Measurements from ENCODE around the gene PWWP2B.

The PWWP2B gene

DNA sequence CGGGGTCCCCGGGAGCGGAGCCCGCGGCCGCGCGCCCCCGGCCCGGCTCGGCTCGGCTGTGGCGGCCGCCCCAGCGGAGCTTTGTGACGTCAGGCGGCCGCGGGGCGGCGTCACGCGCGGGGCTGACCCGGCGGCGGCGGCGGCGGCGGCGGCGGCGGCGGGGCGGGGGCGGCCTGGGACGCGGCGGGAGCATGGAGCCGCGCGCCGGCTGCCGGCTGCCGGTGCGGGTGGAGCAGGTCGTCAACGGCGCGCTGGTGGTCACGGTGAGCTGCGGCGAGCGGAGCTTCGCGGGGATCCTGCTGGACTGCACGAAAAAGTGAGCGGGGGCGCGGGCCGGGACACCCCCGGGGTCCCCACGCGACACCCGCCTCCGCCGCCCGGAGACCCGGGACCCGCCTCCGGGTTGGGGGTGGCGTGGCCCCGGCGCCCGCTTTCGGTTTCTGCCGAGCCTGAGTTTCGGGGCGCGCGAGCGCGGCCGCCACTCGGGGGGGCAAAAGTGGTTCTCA, at the start of gene PWWP2B:
TSS of gene PWWP2B (plus strand) at position 165 of the 506 bp plus-strand sequence. CDS start at position 192, 27 bp downstream.
- DNase-seq (ENCODE audit: low read depth, low spot score), result peak; percentile 13

DNA sequence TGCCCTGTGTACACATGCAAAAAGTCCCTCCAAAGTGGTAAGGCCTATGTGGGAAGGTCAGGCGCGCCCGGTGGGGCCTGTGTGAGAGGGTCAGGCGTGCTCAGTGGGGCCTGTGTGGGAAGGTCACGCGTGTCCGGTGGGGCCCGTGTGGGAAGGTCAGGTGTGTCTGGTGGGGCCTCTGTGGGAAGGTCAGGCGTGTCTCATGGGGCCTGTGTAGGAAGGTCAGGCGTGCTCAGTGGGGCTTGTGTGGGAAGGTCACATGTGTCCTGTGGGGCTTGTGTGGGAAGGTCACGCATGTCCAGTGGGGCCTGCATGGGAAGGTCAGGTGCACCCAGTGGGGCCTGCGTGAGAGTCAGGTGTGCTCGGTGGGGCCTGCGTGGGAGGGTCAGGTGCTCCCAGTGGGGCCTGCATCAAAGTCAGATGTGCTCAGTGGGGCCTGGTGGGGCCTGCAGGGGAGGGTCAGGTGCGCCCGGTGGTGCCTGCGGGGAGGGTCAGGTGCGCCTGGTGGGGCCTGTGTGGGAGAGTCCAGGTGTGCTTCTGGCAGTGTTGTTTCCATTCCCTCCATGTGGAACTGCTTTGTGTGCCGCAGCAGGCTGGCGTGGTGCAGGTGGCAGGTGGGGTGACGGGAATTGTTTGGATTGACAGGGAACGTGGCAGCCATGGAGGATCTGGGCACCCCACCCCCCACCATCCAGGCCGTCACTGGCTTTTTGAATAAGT, 49.6 kb upstream of the PWWP2B start:
- DNase-seq (ENCODE audit: low read depth, low spot score), result no peak

DNA sequence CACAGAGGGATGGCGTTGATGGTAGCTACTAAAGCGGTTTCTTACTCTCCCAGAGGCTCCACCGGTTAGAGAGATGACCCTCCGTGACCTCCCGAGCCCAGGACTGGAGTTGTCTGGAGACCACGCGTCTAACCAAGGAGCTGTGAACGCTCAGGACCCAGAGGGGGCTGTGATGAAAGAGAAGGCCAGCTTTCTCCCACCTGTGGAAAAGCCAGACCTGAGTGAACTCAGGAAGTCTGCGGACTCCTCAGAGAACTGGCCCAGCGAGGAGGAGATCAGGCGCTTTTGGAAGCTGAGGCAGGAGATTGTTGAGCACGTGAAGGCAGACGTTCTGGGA, 49.1 kb upstream of the PWWP2B start:
- DNase-seq (ENCODE audit: low read depth, low spot score), result no peak

DNA sequence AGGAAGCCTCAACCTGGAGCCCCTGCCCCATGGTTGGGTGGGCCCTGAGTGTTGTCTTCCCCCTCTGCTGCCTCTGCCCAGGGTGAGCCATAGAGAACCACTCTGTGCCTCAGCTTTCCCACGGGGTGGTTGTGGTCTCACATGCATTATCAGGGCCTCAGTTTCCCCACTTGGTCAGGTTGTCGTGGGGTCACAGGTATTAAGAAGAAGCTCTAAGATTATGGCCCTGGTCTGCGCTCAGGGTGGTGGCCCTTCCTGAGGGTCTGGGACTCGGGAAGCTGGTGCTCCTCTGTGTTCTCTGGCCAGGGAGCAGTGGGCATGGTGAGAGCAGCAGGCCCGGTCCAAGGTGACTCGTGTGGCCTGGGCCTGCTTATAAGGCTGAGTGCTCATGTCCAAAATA, 47.2 kb upstream of the PWWP2B start:
- no peak for DNase-seq (ENCODE audit: low read depth, low spot score)

DNA sequence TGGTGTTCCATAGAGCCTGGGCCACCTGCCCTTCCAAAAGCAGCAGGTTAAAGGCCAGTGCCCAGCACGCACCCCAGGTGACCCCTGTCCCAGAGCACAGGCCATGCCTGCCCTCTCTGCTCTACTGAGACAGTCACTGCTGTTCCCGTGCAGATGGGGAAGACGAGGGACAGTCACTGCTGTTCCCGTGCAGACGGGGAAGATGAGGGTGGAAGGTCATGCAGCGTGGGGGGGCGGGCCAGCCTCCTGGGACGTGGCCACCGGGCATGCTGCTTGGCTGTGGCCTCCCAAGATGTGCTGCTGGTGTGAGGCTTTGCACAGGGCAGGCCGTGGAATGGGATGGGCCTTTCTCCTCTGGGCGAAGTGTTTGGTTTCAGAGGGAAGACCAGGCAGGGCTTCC, 46.6 kb upstream of the PWWP2B start:
- DNase-seq (ENCODE audit: low read depth, low spot score), result no peak

DNA sequence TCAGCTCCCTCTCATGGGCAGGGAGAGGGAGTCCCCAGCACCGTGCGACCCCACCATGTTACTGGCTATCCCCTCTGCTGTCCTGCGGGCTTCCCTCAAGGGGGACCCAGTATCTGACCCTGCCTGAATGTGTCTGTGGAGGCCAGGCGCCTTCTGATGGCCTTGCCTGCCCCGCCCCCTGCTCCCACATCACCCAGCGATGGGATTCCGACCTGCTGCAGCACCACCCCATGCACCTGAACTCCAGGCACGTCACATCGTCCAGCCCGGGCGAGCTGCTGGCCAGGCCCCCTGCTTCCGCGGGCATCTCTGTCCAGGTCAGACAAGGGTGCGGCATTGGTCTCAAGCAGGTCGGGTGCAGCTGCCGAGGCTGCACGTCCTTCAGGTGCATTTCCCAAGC, 46.1 kb upstream of the PWWP2B start:
- DNase-seq (ENCODE audit: low read depth, low spot score), result no peak

DNA sequence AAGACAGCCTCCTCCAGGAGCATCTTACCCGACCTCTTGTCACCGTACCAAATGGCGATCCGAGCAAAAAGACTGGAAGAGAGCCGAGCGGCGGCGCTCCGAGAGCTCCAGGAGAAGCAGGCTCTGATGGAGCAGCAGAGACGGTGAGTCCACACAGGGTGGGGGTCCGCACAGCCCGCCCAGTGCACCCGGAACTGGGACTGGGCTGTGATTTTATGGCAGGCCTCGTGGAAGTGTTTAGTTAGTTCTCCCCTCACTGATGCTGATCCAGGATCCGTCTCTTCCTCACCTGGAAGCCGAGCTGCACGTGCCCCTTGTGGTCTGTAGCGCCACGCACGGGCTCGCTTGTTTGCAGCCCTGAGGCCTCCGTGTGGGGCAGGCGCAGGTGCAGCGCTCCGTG, 45.4 kb upstream of the PWWP2B start:
- DNase-seq (ENCODE audit: low read depth, low spot score), result no peak

DNA sequence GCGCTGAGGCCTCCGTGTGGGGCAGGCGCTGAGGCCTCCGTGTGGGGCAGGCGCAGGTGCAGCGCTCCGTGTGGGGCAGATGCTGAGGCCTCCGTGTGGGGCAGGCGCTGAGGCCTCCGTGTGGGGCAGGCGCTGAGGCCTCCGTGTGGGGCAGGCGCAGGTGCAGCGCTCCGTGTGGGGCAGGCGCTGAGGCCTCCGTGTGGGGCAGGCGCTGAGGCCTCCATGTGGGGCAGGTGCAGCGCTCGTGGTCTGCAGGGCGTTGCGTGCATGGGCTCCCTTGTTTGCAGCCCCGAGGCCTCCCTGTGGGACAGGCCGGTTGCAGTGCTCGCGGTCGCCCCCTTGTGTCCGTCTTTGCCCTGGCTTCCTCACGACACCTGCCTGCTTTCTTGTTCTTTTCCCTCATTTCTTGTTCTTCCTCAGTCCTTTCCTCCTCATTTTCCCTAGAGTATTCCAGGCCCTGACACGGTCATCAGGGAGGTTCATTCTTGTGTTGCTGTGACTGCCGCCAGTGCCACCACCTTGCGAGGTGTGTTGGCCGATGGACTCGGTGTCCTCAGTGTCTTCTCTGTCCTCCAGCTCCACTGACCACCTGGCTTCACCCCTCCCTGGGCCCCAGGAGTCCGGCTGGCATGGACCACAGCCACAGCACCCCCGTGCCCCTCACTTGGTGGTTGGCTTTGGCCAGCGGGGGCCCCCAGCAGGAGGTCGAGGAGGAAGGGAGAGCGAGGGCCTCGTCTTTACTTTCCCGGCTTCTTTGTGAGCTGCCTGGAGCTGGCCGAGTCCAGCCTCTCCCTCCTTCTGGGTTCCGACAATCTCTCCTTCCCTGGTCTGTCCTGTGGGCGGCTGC, 44.3 kb upstream of the PWWP2B start:
- peak; percentile 40 for DNase-seq (ENCODE audit: low read depth, low spot score)

DNA sequence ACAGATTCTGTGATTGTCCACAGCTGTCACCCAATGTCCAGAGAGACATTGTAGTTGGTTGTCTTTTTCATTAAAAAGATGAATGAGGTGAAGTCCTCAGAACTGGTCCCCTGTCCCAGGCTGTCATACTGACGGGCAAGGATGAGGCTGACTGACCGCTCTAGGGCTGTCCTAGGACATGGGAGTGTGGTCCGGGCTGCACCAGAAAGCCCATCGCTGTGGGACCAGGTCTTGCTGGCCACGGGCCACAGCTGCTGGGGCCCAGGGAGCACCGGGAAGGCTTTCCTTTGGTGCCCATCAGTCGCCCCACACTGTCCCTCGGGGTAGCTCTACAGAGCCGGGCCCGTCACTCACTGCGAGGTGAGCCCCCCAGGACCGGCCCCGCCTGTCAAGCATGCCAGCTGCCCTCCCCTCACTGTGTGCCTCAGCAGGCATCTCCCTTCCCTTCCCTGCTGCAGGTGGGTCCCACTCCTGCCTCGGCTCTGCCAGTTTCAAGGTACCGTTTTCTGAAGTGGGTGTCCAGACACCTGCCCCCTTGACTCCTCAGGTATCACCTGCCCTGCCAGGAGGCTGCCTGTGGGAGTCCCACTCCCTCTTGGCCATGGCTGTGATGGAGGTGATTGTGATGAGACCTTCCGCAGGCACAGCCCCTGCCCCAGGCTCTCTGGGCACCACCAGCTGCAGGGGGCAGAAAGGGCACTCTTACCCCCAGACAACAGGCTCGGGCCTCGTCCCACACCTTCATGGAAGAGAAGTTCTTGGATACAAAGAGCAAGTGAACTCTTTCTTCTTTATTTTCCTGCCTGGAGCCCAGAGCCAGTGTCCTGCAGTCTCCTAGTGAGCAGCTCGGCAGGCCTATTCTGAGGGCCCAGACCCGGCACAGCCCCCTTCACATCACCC, 43.3 kb upstream of the PWWP2B start:
- DNase-seq (ENCODE audit: low read depth, low spot score), result no peak

DNA sequence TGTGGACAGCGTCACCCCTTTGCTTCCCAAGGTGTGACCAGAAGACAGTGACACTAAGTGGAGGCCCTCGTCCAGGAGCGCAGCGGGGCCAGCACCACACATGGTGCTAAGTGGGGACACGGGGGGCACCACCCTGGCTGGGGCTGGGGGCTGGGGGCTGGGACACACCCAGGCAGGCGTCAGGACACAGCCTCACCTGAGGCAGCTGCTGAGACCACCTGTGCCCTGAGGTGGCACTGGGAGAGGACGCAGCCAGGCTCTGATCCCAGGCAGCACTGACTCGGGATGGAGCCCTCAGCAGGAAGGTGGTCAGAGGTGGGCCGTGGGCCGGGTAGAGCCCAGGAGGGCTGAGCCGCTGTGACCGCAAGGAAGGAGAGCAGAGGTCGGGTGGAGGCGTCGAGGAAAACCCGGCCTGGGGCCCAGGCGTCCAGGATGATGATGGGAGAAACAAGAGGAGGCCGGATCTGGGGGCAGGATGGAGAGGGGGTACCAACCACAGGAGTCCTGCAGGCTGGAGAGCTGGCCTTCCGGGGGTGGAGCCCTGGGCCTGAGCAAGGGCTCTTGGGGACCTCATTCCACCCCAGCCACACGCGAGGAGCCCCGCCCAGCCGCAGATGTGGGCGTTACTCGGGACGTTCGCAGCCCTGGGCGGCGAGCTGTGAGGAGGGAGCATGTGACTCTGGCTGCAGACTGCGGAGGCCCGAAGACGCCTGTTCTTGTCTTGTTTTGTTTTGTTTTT, 42.5 kb upstream of the PWWP2B start:
- no peak for DNase-seq (ENCODE audit: low read depth, low spot score)

DNA sequence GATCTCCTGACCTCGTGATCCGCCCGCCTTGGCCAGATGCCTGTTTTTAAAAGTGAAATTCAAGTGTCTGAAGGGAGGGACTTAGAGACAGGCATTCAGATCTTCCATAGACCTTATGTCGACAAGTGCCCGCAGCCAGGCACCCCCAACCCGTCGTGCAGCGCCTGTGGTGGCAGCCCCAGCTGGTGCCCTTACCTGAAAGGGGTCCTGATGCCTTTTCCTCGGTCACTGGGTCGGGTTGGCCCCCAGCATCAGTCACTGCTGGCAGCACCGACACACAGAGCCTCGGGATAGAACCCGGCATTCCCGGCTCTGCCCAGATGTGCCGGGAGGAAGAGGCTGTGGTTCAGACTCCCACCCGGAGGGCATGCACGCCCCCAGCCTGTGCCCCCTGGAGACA, 41.7 kb upstream of the PWWP2B start:
- no peak for DNase-seq (ENCODE audit: low read depth, low spot score)

DNA sequence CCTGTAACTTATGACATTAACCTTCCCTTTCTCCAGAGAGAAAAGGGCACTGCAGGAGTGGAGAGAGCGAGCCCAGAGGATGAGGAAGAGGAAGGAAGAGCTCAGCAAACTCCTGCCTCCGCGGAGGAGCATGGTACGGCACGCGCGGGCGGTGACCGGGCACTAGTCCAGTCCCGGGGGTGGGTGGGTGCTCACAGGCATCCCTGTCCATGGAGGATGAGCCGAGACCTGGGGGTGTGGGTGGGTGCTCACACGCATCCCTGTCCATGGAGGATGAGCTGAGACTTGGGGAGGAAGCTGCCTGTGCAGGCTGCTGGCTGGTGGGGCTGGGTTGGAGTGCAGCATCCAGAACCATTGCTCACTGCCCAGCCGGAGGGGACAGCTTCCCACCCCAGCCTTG, 41.2 kb upstream of the PWWP2B start:
- no peak for DNase-seq (ENCODE audit: low read depth, low spot score)

DNA sequence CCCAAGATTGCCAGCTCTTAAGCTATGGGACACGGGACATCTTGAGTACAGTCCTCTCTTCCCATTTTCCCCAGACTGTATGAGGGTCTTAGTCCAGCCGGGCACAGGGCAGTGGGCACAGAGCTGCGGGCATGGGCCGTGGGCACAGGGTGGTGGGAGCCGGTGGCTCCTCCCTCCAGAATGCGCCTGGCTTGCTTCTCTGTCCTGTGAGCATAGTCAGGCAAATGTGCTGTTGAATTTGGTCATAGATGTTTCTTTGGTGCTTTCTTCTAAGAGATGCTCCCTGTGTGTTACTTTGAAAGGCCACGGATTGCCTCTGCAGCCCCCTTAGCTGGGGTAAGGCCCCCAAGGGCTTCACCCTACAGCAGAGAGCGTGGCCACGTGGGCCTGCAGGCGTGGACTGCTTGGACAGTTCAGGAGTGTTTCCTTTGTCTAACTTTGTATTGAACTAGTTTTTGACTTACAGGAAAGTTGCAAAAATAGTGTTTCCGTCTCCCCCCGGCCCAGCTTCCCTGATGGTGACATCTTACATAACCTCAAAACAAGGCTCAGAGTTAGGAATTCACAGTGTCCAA, 40.3 kb upstream of the PWWP2B start:
- no peak for DNase-seq (ENCODE audit: low read depth, low spot score)

DNA sequence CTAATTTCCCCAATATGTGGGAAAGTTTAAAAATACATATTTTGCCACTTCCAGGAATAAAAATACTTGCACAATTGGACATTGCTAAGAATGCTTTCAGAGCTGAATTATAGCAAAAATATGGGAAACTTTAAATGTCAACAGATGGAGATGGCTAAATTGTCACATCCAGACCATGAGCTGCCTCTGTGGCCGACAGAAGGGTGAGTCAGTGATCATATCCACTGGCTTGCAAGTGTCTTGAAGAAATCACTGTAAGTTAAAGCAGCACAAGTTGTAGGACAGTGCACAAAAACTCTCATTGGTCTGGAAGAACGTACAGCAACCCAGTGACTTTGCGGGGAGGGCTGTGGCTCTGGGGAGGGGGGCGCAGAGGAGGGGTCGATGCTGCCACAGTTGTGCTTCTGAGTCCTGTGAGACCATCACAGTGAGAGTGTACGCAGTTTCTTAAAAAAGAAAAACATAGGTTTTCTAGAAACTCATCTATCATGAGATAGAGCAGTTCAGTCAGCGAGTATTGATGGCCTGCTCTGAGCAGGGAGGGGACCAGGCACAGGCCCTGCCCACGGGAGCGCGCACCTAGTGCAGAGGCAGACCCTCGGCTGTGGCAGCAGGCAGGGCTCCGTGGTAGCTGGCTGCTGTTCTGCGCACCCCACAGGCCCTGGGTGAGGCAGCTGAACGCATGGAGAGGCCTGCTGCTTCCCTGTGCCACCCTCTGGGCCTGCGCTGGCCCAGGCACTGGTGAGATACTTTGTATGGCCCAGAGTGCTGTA, 39.5 kb upstream of the PWWP2B start:
- no peak for DNase-seq (ENCODE audit: low read depth, low spot score)

DNA sequence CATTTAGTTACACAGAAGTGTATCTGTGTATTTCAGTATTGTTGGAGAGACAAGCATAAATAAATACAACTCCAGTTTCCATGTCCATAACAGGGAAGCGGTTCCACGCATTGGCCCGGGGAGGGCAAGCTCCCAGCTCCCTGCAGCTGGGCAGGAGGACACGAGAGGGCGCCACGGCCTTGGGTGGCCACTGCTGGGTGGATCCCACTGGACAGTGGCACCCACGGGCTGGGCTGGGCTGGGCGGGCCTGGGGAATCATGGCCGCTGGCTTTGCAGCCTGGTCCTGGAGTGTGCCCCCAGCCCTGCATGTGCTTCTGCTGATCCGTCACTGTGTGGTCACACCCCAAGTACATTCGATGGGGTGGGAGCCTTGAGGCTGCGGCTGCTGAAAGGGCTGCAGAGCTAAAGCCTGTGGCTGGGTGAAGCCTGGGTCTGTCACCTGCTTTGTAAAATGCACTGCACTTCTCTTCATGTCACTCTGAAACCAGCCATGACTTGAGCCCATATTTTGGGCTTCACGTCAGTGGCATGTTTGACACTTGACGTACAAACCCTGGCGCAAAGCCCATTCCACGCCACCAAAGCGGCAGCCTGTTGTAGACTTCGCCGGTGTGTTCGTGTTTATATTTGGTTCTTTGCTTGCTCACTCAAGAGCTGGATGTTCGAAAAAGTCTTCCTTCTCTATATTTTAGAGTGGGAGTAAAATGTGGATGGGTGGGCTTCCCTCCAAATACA, 37.5 kb upstream of the PWWP2B start:
- no peak for DNase-seq (ENCODE audit: low read depth, low spot score)

DNA sequence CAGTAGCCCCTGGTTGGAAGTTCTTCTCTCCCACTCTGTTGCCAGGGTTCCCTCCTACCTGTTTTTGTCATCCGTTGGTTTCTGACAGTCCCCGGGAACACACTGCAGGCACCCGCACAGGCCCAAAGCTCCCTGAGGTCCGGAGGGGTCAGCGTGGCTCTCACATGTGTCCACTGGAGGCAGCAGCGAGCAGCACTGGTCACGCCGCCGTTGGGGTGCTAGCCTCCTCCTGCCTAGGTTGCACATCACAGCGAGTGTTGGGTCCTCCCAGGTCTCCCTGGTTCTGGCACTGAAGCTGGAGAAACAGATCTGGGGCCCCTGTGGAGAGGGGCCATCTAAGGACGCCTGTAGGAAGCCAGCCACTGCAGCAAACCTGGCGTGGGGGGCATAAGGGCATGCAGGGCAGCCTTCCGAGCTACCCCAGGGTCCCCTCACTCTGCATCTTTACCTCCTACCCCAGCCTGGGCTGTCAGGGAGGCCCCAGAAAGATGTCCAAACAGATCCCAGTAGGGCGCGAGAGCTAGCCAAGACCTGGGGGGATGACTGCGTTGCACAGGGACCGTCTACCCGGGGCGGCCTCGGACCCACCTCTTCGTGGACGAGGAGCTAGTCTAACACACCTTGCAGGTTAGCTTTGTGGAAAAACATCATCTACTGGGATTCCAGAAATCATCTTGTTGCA, 36.1 kb upstream of the PWWP2B start:
- DNase-seq (ENCODE audit: low read depth, low spot score), result no peak

DNA sequence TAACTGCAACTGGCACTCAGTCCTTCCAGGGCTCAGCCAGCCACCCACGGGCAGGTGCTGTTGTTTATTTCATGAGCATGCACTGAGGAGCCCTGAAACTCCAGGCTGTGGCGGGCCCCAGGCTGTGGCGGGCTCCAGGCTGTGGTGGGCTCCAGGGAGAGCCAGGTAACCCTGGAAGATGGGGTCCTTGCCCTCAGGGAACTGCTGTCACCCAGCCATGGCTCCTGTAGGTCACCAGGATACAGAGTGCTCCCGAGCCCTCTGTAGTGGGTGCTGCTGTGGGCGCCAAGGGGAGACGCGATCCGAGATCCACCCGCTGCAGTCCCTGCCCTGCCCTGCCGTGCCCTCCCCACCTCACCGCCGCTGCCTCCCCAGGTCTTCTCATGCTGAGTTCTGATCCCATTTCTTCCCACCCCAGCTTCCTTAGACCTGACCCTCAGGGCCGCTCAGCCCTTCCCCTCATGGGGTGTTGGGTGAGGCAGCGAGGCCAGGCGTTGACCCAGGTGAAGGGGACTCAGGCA, 35.4 kb upstream of the PWWP2B start:
- DNase-seq (ENCODE audit: low read depth, low spot score), result no peak

DNA sequence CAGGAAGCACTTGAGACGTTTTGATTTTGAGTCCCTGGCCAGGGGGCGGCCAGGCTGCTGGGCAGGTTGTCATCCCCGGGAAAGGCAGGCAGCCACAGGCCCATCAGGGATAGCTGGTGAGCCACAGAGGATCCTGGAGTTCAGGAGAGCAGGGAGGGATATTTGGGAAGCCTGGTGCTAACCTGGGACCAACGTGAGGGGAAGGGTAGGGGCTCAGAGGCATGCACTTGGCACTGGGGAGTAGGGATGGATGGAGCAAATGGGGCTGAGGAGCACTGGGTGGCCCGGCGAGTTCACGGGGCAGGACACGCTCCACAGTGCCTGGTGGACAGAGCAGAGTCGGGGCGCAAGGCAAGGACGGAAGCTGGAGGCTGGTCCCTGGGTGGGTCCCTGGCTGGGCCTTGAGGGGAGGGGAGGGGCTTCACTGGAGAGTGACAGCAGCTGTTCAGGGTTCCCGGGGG, 34.8 kb upstream of the PWWP2B start:
- no peak for DNase-seq (ENCODE audit: low read depth, low spot score)

DNA sequence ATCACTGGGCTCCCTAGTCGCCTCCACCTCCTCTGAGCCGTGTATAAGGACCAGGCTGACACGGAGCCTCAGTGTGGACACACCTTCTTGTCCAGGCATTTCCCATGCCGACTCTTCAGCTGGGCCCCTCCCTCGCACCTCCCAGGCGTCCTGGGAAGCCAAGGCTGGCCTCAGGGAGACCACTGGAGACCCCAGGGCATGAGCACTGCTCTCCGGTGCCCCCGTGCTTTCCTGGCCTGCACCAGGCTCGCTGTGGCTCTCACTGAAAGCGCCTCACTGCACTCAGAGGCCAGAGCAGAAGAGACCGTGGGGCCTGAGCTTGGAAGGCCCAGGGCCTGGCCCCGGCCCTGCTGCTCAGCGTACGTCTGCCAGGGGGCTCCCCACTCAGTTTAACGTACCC, 33.6 kb upstream of the PWWP2B start:
- no peak for DNase-seq (ENCODE audit: low read depth, low spot score)

Measured in activated CD4-positive, CD25-positive, alpha-beta regulatory T cell treated with anti-CD3 and anti-CD28 coated beads, Interleukin-2, amount 50 U/mL, for 16 hours (primary cell).